Liver (tissue), 9 donors: ENCODE measurements around the gene ZSWIM7. TPM values are rescaled to one million over a fixed set of nuclear protein-coding genes. Genes with fewer than 3 reads are reported as not detected.

Source experiments
- DNase-seq: peaks from one replicate; pipeline ENCODE4 v3.0.0-alpha.2; 2017; ENCODE audit warnings: low spot score
- H3K27ac ChIP-seq, 2 donors: one replicate each; pipeline ENCODE4 v1.7.0; 2013; ENCODE audit warnings: inconsistent platforms in 2 of 2, low read length in 2 of 2, control low read depth in 1 of 2, low read depth in 1 of 2, mild to moderate bottlenecking in 1 of 2
- H3K27me3 ChIP-seq, 4 donors: one replicate each; pipeline versions ENCODE4 v1.6.1 to v1.7.0; 2013; ENCODE audit warnings: low read length in 3 of 4, inconsistent platforms in 1 of 4, mild to moderate bottlenecking in 1 of 4, moderate library complexity in 1 of 4; ENCODE audit not compliant: control insufficient read depth in 4 of 4, insufficient read depth in 4 of 4
- H3K36me3 ChIP-seq, 4 donors: one replicate each; pipeline versions ENCODE4 v1.6.1 to v1.7.0; 2013; ENCODE audit warnings: low read length in 3 of 4, mild to moderate bottlenecking in 3 of 4, low read depth in 1 of 4, moderate library complexity in 1 of 4; ENCODE audit not compliant: control insufficient read depth in 4 of 4, insufficient read depth in 3 of 4
- H3K4me1 ChIP-seq, 4 donors: one replicate each; pipeline versions ENCODE4 v1.6.1 to v1.7.0; 2013; ENCODE audit warnings: low read length in 3 of 4, mild to moderate bottlenecking in 3 of 4, moderate library complexity in 1 of 4; ENCODE audit not compliant: control insufficient read depth in 4 of 4, insufficient read depth in 4 of 4
- H3K4me3 ChIP-seq, 3 donors: one replicate each; pipeline versions ENCODE4 v1.6.1 to v1.7.0; 2013; ENCODE audit warnings: low read length in 3 of 3, control low read depth in 1 of 3, low read depth in 1 of 3, mild to moderate bottlenecking in 1 of 3
- H3K9ac ChIP-seq, 2 donors: one replicate each; pipeline ENCODE4 v1.7.0; 2013; ENCODE audit warnings: low read length in 2 of 2, mild to moderate bottlenecking in 2 of 2, moderate library complexity in 2 of 2, control low read depth in 1 of 2, low read depth in 1 of 2
- H3K9me3 ChIP-seq, 4 donors: one replicate each; pipeline versions ENCODE4 v1.6.1 to v1.7.0; 2013; ENCODE audit warnings: low read length in 3 of 4; ENCODE audit not compliant: control insufficient read depth in 4 of 4
- ATF3 ChIP-seq: IDR thresholded peaks from 2 replicates; pipeline ENCODE4 v1.6.1; 2016; ENCODE audit warnings: antibody characterized with exemption
- EGR1 ChIP-seq, 2 donors: IDR thresholded peaks; 2 replicates each; pipeline ENCODE4 v1.6.1; 2016 to 2018; ENCODE audit warnings: antibody characterized with exemption in 2 of 2, low read depth in 2 of 2
- FOXA1 ChIP-seq: IDR thresholded peaks from 2 replicates; pipeline ENCODE4 v1.6.1; 2016; ENCODE audit warnings: antibody characterized with exemption
- FOXA2 ChIP-seq: IDR thresholded peaks from 2 replicates; pipeline ENCODE4 v1.6.1; 2016; ENCODE audit warnings: antibody characterized with exemption
- GABPA ChIP-seq, 2 donors: IDR thresholded peaks in 1 of 2; conservative IDR thresholded peaks in 1 of 2; 2 replicates each; pipeline ENCODE4 v1.6.1; 2016; ENCODE audit warnings: antibody characterized with exemption in 2 of 2, mild to moderate bottlenecking in 1 of 2, moderate library complexity in 1 of 2
- HNF4G ChIP-seq: IDR thresholded peaks from 2 replicates; pipeline ENCODE4 v1.6.1; 2016; ENCODE audit warnings: antibody characterized with exemption
- JUND ChIP-seq, 2 donors: IDR thresholded peaks; 2 replicates each; pipeline ENCODE4 v1.6.1; 2016; ENCODE audit warnings: antibody characterized with exemption in 2 of 2
- NR2F2 ChIP-seq: IDR thresholded peaks from 2 replicates; pipeline ENCODE4 v1.6.1; 2016; ENCODE audit warnings: antibody characterized with exemption
- RAD21 ChIP-seq, 2 donors: IDR thresholded peaks; 2 replicates each; pipeline ENCODE4 v1.6.1; 2016; ENCODE audit warnings: antibody characterized with exemption in 2 of 2, mild to moderate bottlenecking in 2 of 2
- RXRA ChIP-seq, 2 donors: IDR thresholded peaks; 2 replicates each; pipeline ENCODE4 v1.6.1; 2017 to 2018; ENCODE audit warnings: antibody characterized with exemption in 2 of 2, mild to moderate bottlenecking in 1 of 2
- SP1 ChIP-seq: IDR thresholded peaks from 2 replicates; pipeline ENCODE4 v1.6.1; 2018; ENCODE audit warnings: antibody characterized with exemption, mild to moderate bottlenecking
- TAF1 ChIP-seq: conservative IDR thresholded peaks from 2 replicates; pipeline ENCODE4 v1.6.1; 2016; ENCODE audit warnings: antibody characterized with exemption, mild to moderate bottlenecking
- YY1 ChIP-seq: IDR thresholded peaks from 2 replicates; pipeline ENCODE4 v1.6.1; 2016; ENCODE audit warnings: antibody characterized with exemption, mild to moderate bottlenecking
- ZBTB33 ChIP-seq: IDR thresholded peaks from 2 replicates; pipeline ENCODE4 v1.6.1; 2016; ENCODE audit warnings: antibody characterized with exemption
- WGBS: extraction: QIAGEN DNeasy Blood & Tissue Kit; methylation state at CpG from one replicate; pipeline ENCODE4 v1.1.7; 2013; 5-methylcytosine and 5-hydroxymethylcytosine counted together
- polyA plus RNA-seq, 2 donors: library from polyadenylated mRNA; stranded (reverse) in 1 of 2; unstranded in 1 of 2; fragments of 200-250 nt in 1 of 2; fragments of >200 nt in 1 of 2; fragmentation: Nextera tagmentation in 1 of 2; extraction: Ambion mirVana in 1 of 2; gene quantifications; one replicate each; pipeline versions ENCODE4 v1.2.1 to v1.2.3, GENCODE V29; 2013 to 2015
- total RNA-seq, 2 donors: library from RNA; depleted of rRNA; stranded (reverse); fragments of >200 nt; gene quantifications; one replicate each; pipeline ENCODE4 v1.2.3, GENCODE V29; 2014
- TF ChIP-seq, protein P1 (sequence below): IDR thresholded peaks from 2 replicates; pipeline ENCODE4 v1.6.1; 2016; ENCODE audit warnings: antibody characterized with exemption, mild to moderate bottlenecking
- TF ChIP-seq, protein P2 (sequence below): fragments of 150-350 bp; IDR thresholded peaks from 2 replicates; pipeline ENCODE4 v1.5.1; 2017; ENCODE audit warnings: improper control_type of control experiment, low read depth, low read length; ENCODE audit not compliant: missing input control
- TF ChIP-seq, protein P3 (sequence below): IDR thresholded peaks from 2 replicates; pipeline ENCODE4 v1.6.1; 2016; ENCODE audit warnings: antibody characterized with exemption
- donor health status: healthy.
- donor health status: healthy.
- donor health status: healthy.
- donor health status: healthy.
- donor health status: healthy.

ZSWIM7 gene
- total and polyA plus RNA-seq, 4 donors, result 7.1 to 27.0 (median 13.8) TPM

- peaks cover 0 to 21% (median 11%) of the 10 kb centered on the region in 4 donors for H3K4me1 ChIP-seq
- H3K4me3 ChIP-seq, result peak overlapping the region; percentile 32 to 79 (median 65)
- peak overlapping the region; percentile 30 to 99 for H3K9ac ChIP-seq
- H3K9me3 ChIP-seq, result no peaks in the 10 kb centered on the region
- no peaks in the 10 kb centered on the region for H3K27me3 ChIP-seq
- TF ChIP-seq ZBTB33, result no peak
- TF ChIP-seq, protein P1, sequence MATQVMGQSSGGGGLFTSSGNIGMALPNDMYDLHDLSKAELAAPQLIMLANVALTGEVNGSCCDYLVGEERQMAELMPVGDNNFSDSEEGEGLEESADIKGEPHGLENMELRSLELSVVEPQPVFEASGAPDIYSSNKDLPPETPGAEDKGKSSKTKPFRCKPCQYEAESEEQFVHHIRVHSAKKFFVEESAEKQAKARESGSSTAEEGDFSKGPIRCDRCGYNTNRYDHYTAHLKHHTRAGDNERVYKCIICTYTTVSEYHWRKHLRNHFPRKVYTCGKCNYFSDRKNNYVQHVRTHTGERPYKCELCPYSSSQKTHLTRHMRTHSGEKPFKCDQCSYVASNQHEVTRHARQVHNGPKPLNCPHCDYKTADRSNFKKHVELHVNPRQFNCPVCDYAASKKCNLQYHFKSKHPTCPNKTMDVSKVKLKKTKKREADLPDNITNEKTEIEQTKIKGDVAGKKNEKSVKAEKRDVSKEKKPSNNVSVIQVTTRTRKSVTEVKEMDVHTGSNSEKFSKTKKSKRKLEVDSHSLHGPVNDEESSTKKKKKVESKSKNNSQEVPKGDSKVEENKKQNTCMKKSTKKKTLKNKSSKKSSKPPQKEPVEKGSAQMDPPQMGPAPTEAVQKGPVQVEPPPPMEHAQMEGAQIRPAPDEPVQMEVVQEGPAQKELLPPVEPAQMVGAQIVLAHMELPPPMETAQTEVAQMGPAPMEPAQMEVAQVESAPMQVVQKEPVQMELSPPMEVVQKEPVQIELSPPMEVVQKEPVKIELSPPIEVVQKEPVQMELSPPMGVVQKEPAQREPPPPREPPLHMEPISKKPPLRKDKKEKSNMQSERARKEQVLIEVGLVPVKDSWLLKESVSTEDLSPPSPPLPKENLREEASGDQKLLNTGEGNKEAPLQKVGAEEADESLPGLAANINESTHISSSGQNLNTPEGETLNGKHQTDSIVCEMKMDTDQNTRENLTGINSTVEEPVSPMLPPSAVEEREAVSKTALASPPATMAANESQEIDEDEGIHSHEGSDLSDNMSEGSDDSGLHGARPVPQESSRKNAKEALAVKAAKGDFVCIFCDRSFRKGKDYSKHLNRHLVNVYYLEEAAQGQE, result no peak
- peak; percentile 22 for TF ChIP-seq TAF1
- TF ChIP-seq GABPA (IDR thresholded peaks at IDR 0.05 in 1 of 2, conservative IDR thresholded peaks at IDR 0.05 in 1 of 2), result no peak
- TF ChIP-seq HNF4G, result no peak
- no peak for TF ChIP-seq EGR1 (IDR thresholded peaks at IDR 0.05; ENCODE audit: low read depth in 2 of 2)
- peak; percentile 11 for TF ChIP-seq YY1
- H3K36me3 ChIP-seq, result peaks cover 7 to 41% (median 26%) of the 10 kb centered on the region in 4 donors
- no peak for DNase-seq
- H3K27ac ChIP-seq, result peak overlapping the region; percentile 49 to 92
Measured at GRCh38 chr17:16037636-16038035, 38.1 kb upstream of the ZSWIM7 start.

- no peak for DNase-seq
- Histone ChIP-seq H3K9me3 (no peaks in the 10 kb centered on the region), H3K36me3 (peaks cover 7 to 48% (median 37%) of the 10 kb centered on the region in 4 donors), H3K4me3 (peak overlapping the region in 1 of 3 donors; percentile 79), H3K4me1 (peaks cover 0 to 14% (median 7%) of the 10 kb centered on the region in 4 donors), H3K9ac (no peak overlapping the region), H3K27me3 (no peaks in the 10 kb centered on the region), H3K27ac (no peak overlapping the region)
- TF ChIP-seq SP1, result no peak
- TF ChIP-seq EGR1 (IDR thresholded peaks at IDR 0.05; ENCODE audit: low read depth in 2 of 2), result no peak
- TF ChIP-seq JUND (IDR thresholded peaks at IDR 0.05), result no peak
- TF ChIP-seq, protein P1, result no peak
- no peak for TF ChIP-seq RXRA (IDR thresholded peaks at IDR 0.05)
- TF ChIP-seq RAD21 (IDR thresholded peaks at IDR 0.05), result no peak
- TF ChIP-seq NR2F2, result no peak
- no peak for TF ChIP-seq ATF3
- no peak for TF ChIP-seq FOXA2
- TF ChIP-seq HNF4G, result no peak
- TF ChIP-seq, protein P2, sequence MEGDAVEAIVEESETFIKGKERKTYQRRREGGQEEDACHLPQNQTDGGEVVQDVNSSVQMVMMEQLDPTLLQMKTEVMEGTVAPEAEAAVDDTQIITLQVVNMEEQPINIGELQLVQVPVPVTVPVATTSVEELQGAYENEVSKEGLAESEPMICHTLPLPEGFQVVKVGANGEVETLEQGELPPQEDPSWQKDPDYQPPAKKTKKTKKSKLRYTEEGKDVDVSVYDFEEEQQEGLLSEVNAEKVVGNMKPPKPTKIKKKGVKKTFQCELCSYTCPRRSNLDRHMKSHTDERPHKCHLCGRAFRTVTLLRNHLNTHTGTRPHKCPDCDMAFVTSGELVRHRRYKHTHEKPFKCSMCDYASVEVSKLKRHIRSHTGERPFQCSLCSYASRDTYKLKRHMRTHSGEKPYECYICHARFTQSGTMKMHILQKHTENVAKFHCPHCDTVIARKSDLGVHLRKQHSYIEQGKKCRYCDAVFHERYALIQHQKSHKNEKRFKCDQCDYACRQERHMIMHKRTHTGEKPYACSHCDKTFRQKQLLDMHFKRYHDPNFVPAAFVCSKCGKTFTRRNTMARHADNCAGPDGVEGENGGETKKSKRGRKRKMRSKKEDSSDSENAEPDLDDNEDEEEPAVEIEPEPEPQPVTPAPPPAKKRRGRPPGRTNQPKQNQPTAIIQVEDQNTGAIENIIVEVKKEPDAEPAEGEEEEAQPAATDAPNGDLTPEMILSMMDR, result no peak
- TF ChIP-seq GABPA (IDR thresholded peaks at IDR 0.05 in 1 of 2, conservative IDR thresholded peaks at IDR 0.05 in 1 of 2), result no peak
- TF ChIP-seq ZBTB33, result no peak
- TF ChIP-seq, protein P3, sequence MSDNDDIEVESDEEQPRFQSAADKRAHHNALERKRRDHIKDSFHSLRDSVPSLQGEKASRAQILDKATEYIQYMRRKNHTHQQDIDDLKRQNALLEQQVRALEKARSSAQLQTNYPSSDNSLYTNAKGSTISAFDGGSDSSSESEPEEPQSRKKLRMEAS, result no peak
- no peak for TF ChIP-seq FOXA1
- TF ChIP-seq YY1, result no peak
- no peak for TF ChIP-seq TAF1
- WGBS, result 93% methylated on average over 2 of the region's 2 CpGs
Measured at GRCh38 chr17:16036261-16036660, 36.8 kb upstream of the ZSWIM7 start.
